ENCODE measurements around the gene TXNRD2.

DNA sequence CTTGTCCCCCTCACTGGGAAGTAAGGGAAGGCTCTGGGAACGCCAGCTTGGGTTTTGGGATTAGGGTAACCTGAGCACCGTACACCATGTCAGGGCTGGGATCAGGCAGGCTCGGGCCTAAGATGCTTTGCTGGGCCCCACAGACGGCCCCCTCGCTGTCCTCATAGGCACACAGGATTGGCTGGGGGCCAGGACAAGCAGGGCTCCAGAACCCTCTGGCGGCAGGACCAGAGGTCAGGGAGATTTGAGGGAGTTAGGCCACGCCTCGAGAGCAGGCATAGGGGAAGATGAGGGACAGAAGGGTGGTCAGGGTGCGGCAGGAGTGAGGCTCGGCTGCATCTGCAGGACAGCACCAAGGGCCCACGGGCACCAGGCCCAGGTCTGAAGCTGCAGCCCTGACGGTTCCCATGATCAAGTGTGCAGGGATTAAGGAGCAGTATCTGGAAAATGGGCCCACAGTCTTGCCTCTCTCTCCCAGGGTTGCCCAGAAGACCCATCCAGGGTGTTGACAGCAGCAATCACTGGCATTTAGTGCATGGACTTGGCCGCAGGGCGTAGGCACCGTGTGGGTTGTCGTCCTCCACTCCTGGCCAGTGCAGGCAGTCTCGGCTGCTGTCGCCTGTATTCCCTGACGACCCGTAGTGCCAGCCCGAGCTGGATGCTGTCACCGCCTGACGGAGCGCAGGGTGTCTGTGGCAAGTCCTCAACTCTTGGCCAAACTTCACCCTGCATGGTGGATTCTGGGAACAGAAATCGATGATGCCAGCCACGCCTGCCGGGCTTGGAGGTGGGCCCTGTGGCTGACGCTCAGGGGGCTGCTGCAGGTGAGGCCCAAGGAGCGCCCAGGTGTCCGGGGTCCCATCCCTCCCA, 71.2 kb downstream of the TXNRD2 start:
- TF ChIP-seq, protein P1, sequence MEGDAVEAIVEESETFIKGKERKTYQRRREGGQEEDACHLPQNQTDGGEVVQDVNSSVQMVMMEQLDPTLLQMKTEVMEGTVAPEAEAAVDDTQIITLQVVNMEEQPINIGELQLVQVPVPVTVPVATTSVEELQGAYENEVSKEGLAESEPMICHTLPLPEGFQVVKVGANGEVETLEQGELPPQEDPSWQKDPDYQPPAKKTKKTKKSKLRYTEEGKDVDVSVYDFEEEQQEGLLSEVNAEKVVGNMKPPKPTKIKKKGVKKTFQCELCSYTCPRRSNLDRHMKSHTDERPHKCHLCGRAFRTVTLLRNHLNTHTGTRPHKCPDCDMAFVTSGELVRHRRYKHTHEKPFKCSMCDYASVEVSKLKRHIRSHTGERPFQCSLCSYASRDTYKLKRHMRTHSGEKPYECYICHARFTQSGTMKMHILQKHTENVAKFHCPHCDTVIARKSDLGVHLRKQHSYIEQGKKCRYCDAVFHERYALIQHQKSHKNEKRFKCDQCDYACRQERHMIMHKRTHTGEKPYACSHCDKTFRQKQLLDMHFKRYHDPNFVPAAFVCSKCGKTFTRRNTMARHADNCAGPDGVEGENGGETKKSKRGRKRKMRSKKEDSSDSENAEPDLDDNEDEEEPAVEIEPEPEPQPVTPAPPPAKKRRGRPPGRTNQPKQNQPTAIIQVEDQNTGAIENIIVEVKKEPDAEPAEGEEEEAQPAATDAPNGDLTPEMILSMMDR (IDR thresholded peaks at IDR 0.05), result no peak
- TF ChIP-seq POLR2AphosphoS5 (IDR thresholded peaks at IDR 0.05), result no peak
